HEK293T (cell line): ENCODE data around the gene SUPT3H.

Experiments used
- BHLHE40 ChIP-seq: fragments of 450-650 bp; IDR thresholded peaks from 2 replicates; pipeline ENCODE4 v1.6.1; 2016; ENCODE audit warnings: mild to moderate bottlenecking, moderate library complexity, borderline replicate concordance
- ELF4 ChIP-seq: fragments of 450-650 bp; IDR thresholded peaks from 2 replicates; pipeline ENCODE4 v1.6.1; 2017; ENCODE audit warnings: antibody characterized with exemption
- FOXM1 ChIP-seq: fragments of 450-650 bp; IDR thresholded peaks from 2 replicates; pipeline ENCODE4 v1.6.1; 2017; ENCODE audit warnings: mild to moderate bottlenecking, borderline replicate concordance
- L3MBTL2 ChIP-seq: fragments of 450-650 bp; conservative IDR thresholded peaks from 2 replicates; pipeline ENCODE4 v1.6.1; 2016; ENCODE audit warnings: mild to moderate bottlenecking
- NFRKB ChIP-seq: fragments of 450-650 bp; IDR thresholded peaks from 2 replicates; pipeline ENCODE4 v1.6.1; 2016; ENCODE audit warnings: mild to moderate bottlenecking, moderate library complexity
- SUZ12 ChIP-seq: fragments of 450-650 bp; IDR thresholded peaks from 2 replicates; pipeline ENCODE4 v1.6.1; 2016; ENCODE audit warnings: mild to moderate bottlenecking
- TARDBP ChIP-seq: fragments of 450-650 bp; IDR thresholded peaks from 2 replicates; pipeline ENCODE4 v1.6.1; 2016
- TF ChIP-seq, protein P1 (sequence below): fragments of 450-650 bp; IDR thresholded peaks from 2 replicates; pipeline ENCODE4 v1.6.1; 2016

DNA sequence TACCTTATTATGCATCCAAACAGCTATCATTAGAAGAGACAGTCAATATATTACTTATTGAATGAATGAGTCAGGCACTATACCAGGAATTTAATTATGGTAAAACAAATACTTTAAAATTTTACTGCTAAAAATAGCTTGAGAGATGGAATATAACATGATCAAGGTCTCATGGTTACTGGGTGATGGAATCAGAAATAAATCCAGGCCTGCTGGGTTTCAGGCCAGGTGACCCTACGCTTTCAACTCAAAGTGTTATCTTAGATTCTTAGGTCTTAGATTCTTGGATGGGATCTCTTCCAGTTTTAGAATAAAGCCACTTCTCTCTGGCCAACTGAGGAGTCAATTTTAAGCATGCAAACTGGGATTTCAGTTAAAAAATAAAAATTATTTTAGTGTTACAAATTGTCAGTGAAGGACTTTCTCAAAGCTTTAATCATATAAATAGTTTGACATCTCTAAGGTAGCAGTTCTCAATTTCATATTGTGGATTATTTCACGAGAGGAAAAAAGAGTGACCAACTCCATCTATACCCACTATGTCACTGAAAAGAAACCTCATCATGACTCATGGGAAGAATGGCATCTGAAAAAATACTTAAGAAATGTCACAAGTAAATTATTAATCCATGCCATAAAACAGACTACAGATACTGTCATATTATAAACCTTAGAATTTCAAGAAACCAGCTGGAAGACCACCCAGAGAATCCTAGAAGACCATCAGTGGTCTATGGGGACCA is 333.1 kb downstream of the SUPT3H start:
- TF ChIP-seq TARDBP (no peak), FOXM1 (no peak), BHLHE40 (no peak), L3MBTL2 (no peak), NFRKB (no peak), ELF4 (no peak), SUZ12 (no peak)
- TF ChIP-seq, protein P1, sequence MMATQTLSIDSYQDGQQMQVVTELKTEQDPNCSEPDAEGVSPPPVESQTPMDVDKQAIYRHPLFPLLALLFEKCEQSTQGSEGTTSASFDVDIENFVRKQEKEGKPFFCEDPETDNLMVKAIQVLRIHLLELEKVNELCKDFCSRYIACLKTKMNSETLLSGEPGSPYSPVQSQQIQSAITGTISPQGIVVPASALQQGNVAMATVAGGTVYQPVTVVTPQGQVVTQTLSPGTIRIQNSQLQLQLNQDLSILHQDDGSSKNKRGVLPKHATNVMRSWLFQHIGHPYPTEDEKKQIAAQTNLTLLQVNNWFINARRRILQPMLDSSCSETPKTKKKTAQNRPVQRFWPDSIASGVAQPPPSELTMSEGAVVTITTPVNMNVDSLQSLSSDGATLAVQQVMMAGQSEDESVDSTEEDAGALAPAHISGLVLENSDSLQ = no peak
